ENCODE data around the gene ZNF211. TPM values are rescaled to one million over a fixed set of nuclear protein-coding genes. Genes with fewer than 3 reads are reported as not detected.

Gene ZNF211
- total RNA-seq, 1 experiment from 2014 or later, result 10.1 TPM

GRCh38 chr19:57615346-57615745 lies 17.6 kb upstream of the ZNF211 start:
- Histone ChIP-seq H3K4me3 (ENCODE audit: low read length) (peak overlapping the region; percentile 91), H3K79me2 (ENCODE audit: low read length) (peaks cover 41% of the 10 kb centered on the region), H2AFZ (ENCODE audit: low read length) (no peak overlapping the region), H3F3A (ENCODE audit: low read length, unreplicated experiment) (no peaks in the 10 kb centered on the region), H3K9me3 (ENCODE audit: low read length) (peaks cover 62% of the 10 kb centered on the region), H3K4me2 (ENCODE audit: low read length) (peak overlapping the region; percentile 89), H3K9ac (ENCODE audit: low read length) (no peak overlapping the region), H3K4me1 (ENCODE audit: insufficient read depth, low read length) (no peaks in the 10 kb centered on the region), H3K9me2 (replicated peaks; ENCODE audit: low read length) (no peaks in the 10 kb centered on the region), H3K27me3 (ENCODE audit: low read length) (no peaks in the 10 kb centered on the region), H4K20me1 (ENCODE audit: low read length) (no peaks in the 10 kb centered on the region), H3K27ac (ENCODE audit: low read length) (no peak overlapping the region), H3K36me3 (ENCODE audit: low read depth, low read length) (peaks cover 61% of the 10 kb centered on the region)
- BruUV-seq (replicated peaks), result no TSS peak
- ChIA-PET CTCF (no interaction called here), POLR2A (ENCODE audit: unreplicated experiment) (no interaction called here)
- TF ChIP-seq EZH2phosphoT487 (IDR thresholded peaks at IDR 0.05; ENCODE audit: borderline replicate concordance, low read length) (no peak), EZH2 (IDR thresholded peaks at IDR 0.05; ENCODE audit: low read length, unreplicated experiment) (no peak)
- TF ChIP-seq, protein P1, sequence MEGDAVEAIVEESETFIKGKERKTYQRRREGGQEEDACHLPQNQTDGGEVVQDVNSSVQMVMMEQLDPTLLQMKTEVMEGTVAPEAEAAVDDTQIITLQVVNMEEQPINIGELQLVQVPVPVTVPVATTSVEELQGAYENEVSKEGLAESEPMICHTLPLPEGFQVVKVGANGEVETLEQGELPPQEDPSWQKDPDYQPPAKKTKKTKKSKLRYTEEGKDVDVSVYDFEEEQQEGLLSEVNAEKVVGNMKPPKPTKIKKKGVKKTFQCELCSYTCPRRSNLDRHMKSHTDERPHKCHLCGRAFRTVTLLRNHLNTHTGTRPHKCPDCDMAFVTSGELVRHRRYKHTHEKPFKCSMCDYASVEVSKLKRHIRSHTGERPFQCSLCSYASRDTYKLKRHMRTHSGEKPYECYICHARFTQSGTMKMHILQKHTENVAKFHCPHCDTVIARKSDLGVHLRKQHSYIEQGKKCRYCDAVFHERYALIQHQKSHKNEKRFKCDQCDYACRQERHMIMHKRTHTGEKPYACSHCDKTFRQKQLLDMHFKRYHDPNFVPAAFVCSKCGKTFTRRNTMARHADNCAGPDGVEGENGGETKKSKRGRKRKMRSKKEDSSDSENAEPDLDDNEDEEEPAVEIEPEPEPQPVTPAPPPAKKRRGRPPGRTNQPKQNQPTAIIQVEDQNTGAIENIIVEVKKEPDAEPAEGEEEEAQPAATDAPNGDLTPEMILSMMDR (conservative IDR thresholded peaks at IDR 0.05; ENCODE audit: low read depth, low read length), result no peak
- intact Hi-C loops (cut with micrococcal nuclease), result no loop called here
- no peak for ATAC-seq
- no peak for DNase-seq

- DNase-seq (no peak), ATAC-seq (no peak)
- H3K9ac ChIP-seq (ENCODE audit: low read length), result no peak overlapping the region
- no peaks in the 10 kb centered on the region for H3K27me3 ChIP-seq (ENCODE audit: low read length)
- H3K79me2 ChIP-seq (ENCODE audit: low read length), result peaks cover 25% of the 10 kb centered on the region
- H3K4me2 ChIP-seq (ENCODE audit: low read length), result no peak overlapping the region
- ChIA-PET CTCF (no interaction called here), POLR2A (ENCODE audit: unreplicated experiment) (no interaction called here)
- TSS peak; percentile 4 for BruUV-seq (replicated peaks)
- H3K9me2 ChIP-seq (replicated peaks; ENCODE audit: low read length), result no peaks in the 10 kb centered on the region
- no peaks in the 10 kb centered on the region for H3F3A ChIP-seq (ENCODE audit: low read length, unreplicated experiment)
- H3K27ac ChIP-seq (ENCODE audit: low read length), result no peak overlapping the region
- peak overlapping the region; percentile 13; the same call in 1 of the 2 replicates for H3K4me3 ChIP-seq (ENCODE audit: low read length)
- intact Hi-C loops (cut with micrococcal nuclease), result no loop called here
- H4K20me1 ChIP-seq (ENCODE audit: low read length), result no peaks in the 10 kb centered on the region
- H2AFZ ChIP-seq (ENCODE audit: low read length), result no peak overlapping the region
- peaks cover 97% of the 10 kb centered on the region for H3K36me3 ChIP-seq (ENCODE audit: low read depth, low read length)
- H3K9me3 ChIP-seq (ENCODE audit: low read length), result peaks cover 96% of the 10 kb centered on the region
- TF ChIP-seq EZH2phosphoT487 (IDR thresholded peaks at IDR 0.05; ENCODE audit: borderline replicate concordance, low read length), result no peak
- TF ChIP-seq, protein P1 (conservative IDR thresholded peaks at IDR 0.05; ENCODE audit: low read depth, low read length), result no peak
- TF ChIP-seq EZH2 (IDR thresholded peaks at IDR 0.05; ENCODE audit: low read length, unreplicated experiment), result no peak
- no peaks in the 10 kb centered on the region for H3K4me1 ChIP-seq (ENCODE audit: insufficient read depth, low read length)
These were observed 12.2 kb upstream of the ZNF211 start for GRCh38 chr19:57620673-57621348.

DNA sequence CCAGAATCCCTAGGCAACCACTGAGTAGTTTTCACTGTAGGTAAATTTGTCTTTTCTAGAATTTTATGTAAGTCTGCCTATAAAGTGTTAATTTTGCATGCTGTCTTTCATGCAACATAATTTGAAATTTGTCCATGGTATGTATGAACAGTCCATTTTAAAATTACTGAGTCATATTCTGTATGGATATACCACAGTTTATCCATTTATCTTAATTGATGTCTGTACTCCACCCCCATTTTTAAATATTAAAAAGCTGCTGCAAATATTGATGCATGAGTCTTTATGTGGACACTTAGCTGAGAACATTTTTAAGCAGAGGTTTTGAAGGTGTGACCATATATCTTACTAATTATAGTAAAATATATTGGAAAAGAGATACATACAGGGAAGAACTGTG lies 9.9 kb upstream of the ZNF211 start:
- 0 out of 2 replicates have a peak, but pooled peaks cover 2% of the 10 kb centered on the region for H3K79me2 ChIP-seq (ENCODE audit: low read length)
- no peaks in the 10 kb centered on the region for H4K20me1 ChIP-seq (ENCODE audit: low read length)
- no peak overlapping the region for H2AFZ ChIP-seq (ENCODE audit: low read length)
- no peak overlapping the region for H3K27ac ChIP-seq (ENCODE audit: low read length)
- intact Hi-C loops (cut with micrococcal nuclease), result no loop called here
- DNase-seq, result no peak
- no peaks in the 10 kb centered on the region for H3K27me3 ChIP-seq (ENCODE audit: low read length)
- H3K4me1 ChIP-seq (ENCODE audit: insufficient read depth, low read length), result no peaks in the 10 kb centered on the region
- H3K4me2 ChIP-seq (ENCODE audit: low read length), result no peak overlapping the region
- ChIA-PET POLR2A (ENCODE audit: unreplicated experiment) (no interaction called here), CTCF (no interaction called here)
- H3K9me2 ChIP-seq (replicated peaks; ENCODE audit: low read length), result no peaks in the 10 kb centered on the region
- BruUV-seq (replicated peaks), result no TSS peak
- TF ChIP-seq, protein P1 (conservative IDR thresholded peaks at IDR 0.05; ENCODE audit: low read depth, low read length), result no peak
- TF ChIP-seq EZH2 (IDR thresholded peaks at IDR 0.05; ENCODE audit: low read length, unreplicated experiment) (no peak), EZH2phosphoT487 (IDR thresholded peaks at IDR 0.05; ENCODE audit: borderline replicate concordance, low read length) (no peak)
- H3F3A ChIP-seq (ENCODE audit: low read length, unreplicated experiment), result no peaks in the 10 kb centered on the region
- no peak for ATAC-seq
- peaks cover 76% of the 10 kb centered on the region for H3K36me3 ChIP-seq (ENCODE audit: low read depth, low read length)
- no peak overlapping the region for H3K4me3 ChIP-seq (ENCODE audit: low read length)
- no peak overlapping the region for H3K9ac ChIP-seq (ENCODE audit: low read length)
- peaks cover 74% of the 10 kb centered on the region for H3K9me3 ChIP-seq (ENCODE audit: low read length)

Data from PC-3 (cell line).